Retinal pigment epithelial cell (primary cell): ENCODE data around the gene SGPP2.

Source experiments
- DNase-seq: peaks from one replicate; pipeline ENCODE4 v3.0.0-alpha.2; 2010; ENCODE audit warnings: low read depth
- H3K4me3 ChIP-seq: 2 replicates; pipeline ENCODE4 v1.5.1; 2011; ENCODE audit warnings: mild to moderate bottlenecking, low read length, control low read depth, moderate library complexity
- TF ChIP-seq, protein P1 (sequence below): conservative IDR thresholded peaks from 2 replicates; pipeline ENCODE4 v1.5.1; 2011; ENCODE audit warnings: low read depth, low read length, control low read depth, inconsistent platforms

The SGPP2 gene

DNA sequence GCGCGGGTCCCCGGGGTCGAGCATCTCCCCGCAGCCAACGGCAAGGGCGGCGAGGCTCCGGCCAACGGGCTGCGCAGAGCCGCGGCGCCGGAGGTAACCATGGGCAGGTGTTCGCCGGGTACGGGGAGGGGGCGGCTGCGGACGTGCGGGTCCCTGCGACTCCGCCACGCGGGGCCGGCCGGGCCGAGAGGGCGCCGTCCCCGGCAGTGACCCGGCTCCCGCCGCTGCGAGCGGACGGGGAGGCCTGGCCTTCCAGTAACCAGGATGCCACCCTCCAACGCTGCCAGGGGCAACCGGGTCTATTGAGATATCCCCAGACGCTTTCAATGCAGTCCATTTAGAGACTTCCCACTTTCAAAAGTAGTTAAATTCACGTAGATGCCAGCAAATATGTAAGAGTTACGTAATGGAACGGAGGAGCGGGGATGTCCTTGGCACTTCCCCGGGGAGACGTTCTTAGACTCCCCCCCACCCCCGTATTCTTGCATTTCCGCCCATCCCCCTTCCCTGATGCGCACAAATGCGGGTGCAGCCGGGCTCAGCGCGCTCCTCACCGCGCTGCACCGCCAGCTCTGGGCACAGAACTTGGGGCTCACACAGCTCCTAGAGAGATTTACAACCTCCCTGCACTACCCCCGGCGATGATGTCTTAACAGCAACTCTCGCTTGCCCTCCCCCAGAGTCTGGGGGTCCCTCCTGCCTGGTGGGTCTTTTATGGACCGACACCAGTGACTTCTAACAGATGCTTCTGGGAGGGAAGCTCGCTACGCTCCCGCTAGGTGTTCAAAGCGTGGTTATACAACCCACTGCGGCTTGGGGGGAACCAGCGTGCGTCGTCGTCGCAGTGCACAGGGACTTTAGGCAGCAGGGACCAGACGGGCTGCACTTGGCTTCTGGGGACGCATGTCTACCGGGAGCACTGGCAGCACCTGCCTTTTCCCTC lies 657 bp downstream of the SGPP2 start:
- TF ChIP-seq, protein P1, sequence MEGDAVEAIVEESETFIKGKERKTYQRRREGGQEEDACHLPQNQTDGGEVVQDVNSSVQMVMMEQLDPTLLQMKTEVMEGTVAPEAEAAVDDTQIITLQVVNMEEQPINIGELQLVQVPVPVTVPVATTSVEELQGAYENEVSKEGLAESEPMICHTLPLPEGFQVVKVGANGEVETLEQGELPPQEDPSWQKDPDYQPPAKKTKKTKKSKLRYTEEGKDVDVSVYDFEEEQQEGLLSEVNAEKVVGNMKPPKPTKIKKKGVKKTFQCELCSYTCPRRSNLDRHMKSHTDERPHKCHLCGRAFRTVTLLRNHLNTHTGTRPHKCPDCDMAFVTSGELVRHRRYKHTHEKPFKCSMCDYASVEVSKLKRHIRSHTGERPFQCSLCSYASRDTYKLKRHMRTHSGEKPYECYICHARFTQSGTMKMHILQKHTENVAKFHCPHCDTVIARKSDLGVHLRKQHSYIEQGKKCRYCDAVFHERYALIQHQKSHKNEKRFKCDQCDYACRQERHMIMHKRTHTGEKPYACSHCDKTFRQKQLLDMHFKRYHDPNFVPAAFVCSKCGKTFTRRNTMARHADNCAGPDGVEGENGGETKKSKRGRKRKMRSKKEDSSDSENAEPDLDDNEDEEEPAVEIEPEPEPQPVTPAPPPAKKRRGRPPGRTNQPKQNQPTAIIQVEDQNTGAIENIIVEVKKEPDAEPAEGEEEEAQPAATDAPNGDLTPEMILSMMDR = no peak
- H3K4me3 ChIP-seq = peak overlapping the region; percentile 35
- no peak for DNase-seq

DNA sequence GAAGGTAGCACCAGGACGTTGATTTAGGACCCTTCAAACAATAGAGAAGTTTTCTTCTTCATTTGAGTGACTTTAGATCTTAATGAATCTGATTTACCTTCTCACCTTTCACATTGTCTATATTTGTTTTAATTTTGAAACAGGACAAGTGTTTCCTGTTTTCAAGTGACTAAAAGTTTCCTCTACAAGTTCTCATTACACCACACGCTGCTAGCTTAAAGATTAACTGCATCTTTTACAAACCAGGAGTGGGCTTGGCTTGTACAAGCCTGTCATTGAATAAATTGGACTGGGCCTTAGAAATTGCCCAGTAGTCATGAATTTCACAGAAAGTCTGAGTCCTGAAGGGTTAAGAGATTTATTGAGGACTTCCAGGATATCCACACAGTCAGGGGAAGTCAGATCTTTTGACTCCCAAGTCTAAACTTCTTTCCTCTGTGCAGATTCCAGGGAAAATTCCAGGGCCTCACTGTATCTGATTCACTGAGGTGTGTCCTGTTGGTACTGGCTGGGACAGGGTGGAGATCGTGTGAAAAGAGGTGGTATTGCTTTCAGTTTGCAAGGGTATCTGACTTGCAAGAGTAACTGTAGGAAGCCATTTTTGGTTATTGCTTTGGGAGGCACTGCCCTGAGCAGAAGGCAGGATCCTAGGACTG lies 3.4 kb downstream of the SGPP2 start:
- TF ChIP-seq, protein P1 = no peak
- no peak overlapping the region for H3K4me3 ChIP-seq
- DNase-seq = no peak

DNA sequence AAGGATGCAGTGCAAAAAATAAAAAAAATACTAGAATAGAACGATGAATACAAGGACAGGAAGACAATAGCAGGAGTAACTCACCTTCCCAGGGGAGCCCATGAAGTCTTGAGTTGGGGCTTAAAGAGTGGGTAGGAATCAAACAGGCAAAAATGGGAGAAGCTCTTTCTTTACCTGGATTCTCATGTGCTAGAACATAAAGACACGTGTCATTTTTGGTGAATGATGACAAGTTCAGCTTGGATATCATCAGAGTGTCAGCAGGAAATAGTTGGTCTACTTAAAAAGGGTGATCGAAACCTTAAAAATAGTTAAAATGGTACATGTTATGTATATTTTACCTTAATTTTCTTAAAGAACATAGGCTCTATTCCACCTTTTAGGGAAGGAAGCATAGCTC lies 5.7 kb downstream of the SGPP2 start:
- H3K4me3 ChIP-seq = no peak overlapping the region
- DNase-seq = no peak
- TF ChIP-seq, protein P1 = no peak

DNA sequence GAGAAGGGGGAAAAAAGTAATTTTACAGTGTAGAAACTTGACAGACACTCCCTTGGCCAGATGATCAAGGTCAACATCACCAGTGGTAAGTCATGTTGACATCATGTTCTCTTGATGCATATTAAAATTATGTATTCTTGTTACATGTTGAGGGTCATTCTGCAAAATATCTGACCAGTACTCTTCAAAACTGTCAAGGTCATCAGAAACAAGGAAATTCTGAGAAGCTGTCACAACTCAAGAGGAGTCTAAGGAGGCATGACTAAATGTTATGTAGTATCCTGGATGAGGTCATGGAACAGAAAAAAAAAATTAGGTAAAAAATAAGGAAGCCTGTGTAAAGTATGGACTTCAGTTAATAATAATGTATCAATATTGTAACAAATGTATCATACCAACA lies 6.3 kb downstream of the SGPP2 start:
- DNase-seq = no peak

DNA sequence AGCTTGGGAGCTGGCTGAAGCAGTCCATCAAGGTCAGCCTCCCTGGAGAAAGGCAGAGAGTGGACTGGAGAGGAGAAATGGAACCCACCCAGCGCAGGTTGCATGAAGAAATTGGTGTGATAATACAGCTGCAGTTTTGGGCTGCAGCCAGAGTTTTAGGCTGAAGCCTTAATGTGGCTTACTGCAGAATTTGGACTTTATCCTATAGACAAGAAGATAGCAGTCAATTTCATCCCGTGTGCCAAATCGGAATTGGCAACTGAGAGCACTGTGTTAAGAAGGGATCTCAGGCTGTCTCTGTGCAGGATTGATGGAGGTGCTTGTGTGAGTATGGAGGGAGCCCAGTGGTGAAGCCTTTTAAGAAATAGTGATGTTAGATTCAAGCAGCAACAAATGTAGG lies 7.5 kb downstream of the SGPP2 start:
- no peak for DNase-seq
- no peak overlapping the region for H3K4me3 ChIP-seq
- TF ChIP-seq, protein P1 = no peak

More for the DNA sequence above, 6.3 kb downstream of the SGPP2 start:
- no peak overlapping the region for H3K4me3 ChIP-seq
- TF ChIP-seq, protein P1 = no peak

DNA sequence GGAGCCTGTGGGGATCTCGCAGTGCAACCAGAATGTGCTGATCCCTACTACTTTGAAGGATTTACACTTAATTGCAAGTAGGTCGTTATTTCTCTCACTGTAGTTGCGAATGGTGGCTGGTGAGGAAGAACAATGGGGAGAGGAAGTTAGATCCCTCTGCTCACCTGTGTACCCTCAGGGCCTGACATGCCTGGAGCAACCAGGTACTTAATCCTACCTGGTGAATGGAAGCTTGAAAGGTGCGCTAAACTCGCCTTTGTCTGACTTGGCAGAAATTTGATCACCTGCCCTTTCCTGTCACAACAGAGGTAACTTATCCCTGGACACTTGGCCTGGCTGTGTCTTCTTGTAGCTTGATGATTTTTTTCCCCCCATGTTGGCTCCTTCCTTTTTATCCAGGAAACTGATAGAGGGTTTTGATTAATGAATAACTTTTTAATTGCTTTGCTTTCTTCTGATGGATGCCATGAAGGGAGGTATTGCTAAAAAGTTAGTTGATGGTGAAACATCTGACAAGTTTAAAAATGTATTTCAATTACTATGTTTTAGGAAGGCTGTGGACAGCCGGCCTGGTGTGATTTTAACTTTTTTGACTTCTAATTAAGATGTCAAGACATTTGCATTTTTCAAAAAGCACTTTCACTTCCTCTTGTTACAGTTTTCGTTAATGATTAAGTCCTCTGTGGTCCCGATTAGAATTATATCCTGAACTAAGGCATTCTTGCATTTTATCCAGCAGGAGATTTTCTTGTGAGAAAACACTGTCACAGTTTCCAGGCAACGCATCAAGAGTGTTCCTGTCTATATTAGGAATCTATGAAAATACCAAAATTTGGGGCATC lies 9.2 kb downstream of the SGPP2 start:
- no peak for DNase-seq
- H3K4me3 ChIP-seq = no peak overlapping the region
- TF ChIP-seq, protein P1 = no peak
